H1 (cell line): ENCODE results near the gene SMYD3.

Experiments used
- ATF3 ChIP-seq: IDR thresholded peaks from 2 replicates; pipeline ENCODE4 v1.6.1; 2011; ENCODE audit warnings: low read depth, mild to moderate bottlenecking, low read length; ENCODE audit not compliant: insufficient read depth
- CTCF ChIP-seq, 3 experiments: IDR thresholded peaks; 1 replicate in 2 of 3; 2 replicates in 1 of 3; pipeline versions ENCODE4 v1.5.1 to v1.6.1; 2011; ENCODE audit warnings: low read length in 3 of 3, mild to moderate bottlenecking in 3 of 3, inconsistent platforms in 2 of 3, low read depth in 1 of 3, moderate library complexity in 1 of 3; ENCODE audit not compliant: insufficient read depth in 1 of 3; ENCODE audit errors: control extremely low read depth in 1 of 3
- EP300 ChIP-seq, 2 experiments: IDR thresholded peaks; 1 replicate in 1 of 2; 2 replicates in 1 of 2; pipeline ENCODE4 v1.6.1; 2011 to 2012; ENCODE audit warnings: low read depth in 2 of 2, low read length in 2 of 2, mild to moderate bottlenecking in 2 of 2, borderline replicate concordance in 1 of 2, inconsistent platforms in 1 of 2, moderate library complexity in 1 of 2
- EZH2 ChIP-seq: fragments of 200-600 bp; sonication (generic); IDR thresholded peaks from 2 replicates; pipeline ENCODE4 v1.7.1; 2012; ENCODE audit warnings: low read depth, mild to moderate bottlenecking, moderate library complexity, low read length, inconsistent platforms; ENCODE audit not compliant: severe bottlenecking
- HDAC2 ChIP-seq, 2 experiments: fragments of 300-600 bp in 1 of 2; sonication (generic) in 1 of 2; IDR thresholded peaks; 2 replicates each; pipeline ENCODE4 v1.6.1; 2011 to 2012; ENCODE audit warnings: low read depth in 2 of 2, low read length in 2 of 2, mild to moderate bottlenecking in 2 of 2, moderate library complexity in 2 of 2, borderline replicate concordance in 1 of 2, inconsistent platforms in 1 of 2
- POLR2A ChIP-seq, 2 experiments: IDR thresholded peaks; 1 replicate in 1 of 2; 2 replicates in 1 of 2; pipeline ENCODE4 v1.6.1; 2011; ENCODE audit warnings: low read depth in 2 of 2, low read length in 2 of 2, mild to moderate bottlenecking in 2 of 2; ENCODE audit errors: control extremely low read depth in 1 of 2
- RAD21 ChIP-seq, 2 experiments: IDR thresholded peaks in 1 of 2; conservative IDR thresholded peaks in 1 of 2; 2 replicates each; pipeline ENCODE4 v1.6.1; 2011; ENCODE audit warnings: low read depth in 2 of 2, low read length in 2 of 2, improper control_type of control experiment in 1 of 2, inconsistent platforms in 1 of 2, mild to moderate bottlenecking in 1 of 2, moderate library complexity in 1 of 2
- RFX5 ChIP-seq: IDR thresholded peaks from 2 replicates; pipeline ENCODE4 v1.6.1; 2011; ENCODE audit warnings: low read depth, low read length, improper control_type of control experiment, borderline replicate concordance
- SP1 ChIP-seq: IDR thresholded peaks from 2 replicates; pipeline ENCODE4 v1.6.1; 2011; ENCODE audit warnings: low read depth, low read length
- SRF ChIP-seq: IDR thresholded peaks from 2 replicates; pipeline ENCODE4 v1.6.1; 2011; ENCODE audit warnings: mild to moderate bottlenecking, low read depth, low read length, moderate library complexity
- TEAD4 ChIP-seq: IDR thresholded peaks from 2 replicates; pipeline ENCODE4 v1.6.1; 2012; ENCODE audit warnings: low read depth, low read length, inconsistent platforms, mixed read lengths
- YY1 ChIP-seq: IDR thresholded peaks from 2 replicates; pipeline ENCODE4 v1.6.1; 2011; ENCODE audit warnings: low read depth, mild to moderate bottlenecking, low read length
- ZNF274 ChIP-seq: IDR thresholded peaks from 2 replicates; pipeline ENCODE4 v1.7.0; 2012; ENCODE audit warnings: low read length, borderline replicate concordance; ENCODE audit errors: extremely low read depth

DNA sequence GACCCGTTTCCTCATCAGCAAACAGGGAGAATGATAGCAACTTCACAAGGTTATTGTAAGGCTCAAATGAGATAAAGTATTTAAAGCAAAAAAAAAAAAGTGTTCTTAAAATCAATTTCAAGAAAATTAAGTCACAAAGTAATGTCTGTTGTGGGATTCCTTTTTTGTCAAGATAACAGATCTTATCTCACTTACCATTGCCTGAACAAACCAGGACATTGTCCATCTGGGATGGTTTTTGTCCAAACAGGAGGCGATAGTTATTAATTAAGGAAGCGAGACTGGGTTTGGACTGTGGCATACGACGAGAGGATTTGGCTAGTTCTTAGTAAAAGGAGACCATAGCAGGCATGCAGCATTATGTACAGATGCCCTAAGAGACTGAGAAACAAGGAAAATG is 458.4 kb downstream of the SMYD3 start:
- TF ChIP-seq CTCF (IDR thresholded peaks at IDR 0.05; ENCODE audit: control extremely low read depth in 1 of 3, insufficient read depth in 1 of 3, low read depth in 1 of 3, low read length in 3 of 3) (no peak), RAD21 (IDR thresholded peaks at IDR 0.05 in 1 of 2, conservative IDR thresholded peaks at IDR 0.05 in 1 of 2; ENCODE audit: low read depth in 2 of 2, low read length in 2 of 2) (no peak), YY1 (no peak), POLR2A (IDR thresholded peaks at IDR 0.05; ENCODE audit: control extremely low read depth in 1 of 2, low read depth in 2 of 2, low read length in 2 of 2) (no peak), SP1 (no peak), EP300 (IDR thresholded peaks at IDR 0.05; ENCODE audit: borderline replicate concordance in 1 of 2, low read depth in 2 of 2, low read length in 2 of 2) (no peak), SRF (no peak), ATF3 (no peak), TEAD4 (no peak), RFX5 (no peak), HDAC2 (IDR thresholded peaks at IDR 0.05; ENCODE audit: borderline replicate concordance in 1 of 2, low read depth in 2 of 2, low read length in 2 of 2) (no peak), ZNF274 (no peak), EZH2 (no peak)
